ENCODE data around the gene ADAM30. TPM values are rescaled to one million over a fixed set of nuclear protein-coding genes. Genes with fewer than 3 reads are reported as not detected.

The ADAM30 gene
- total RNA-seq (not detected), polyA plus RNA-seq (ENCODE audit: insufficient read length in 6 of 6) (not detected)
- long read RNA-seq, donor 1, result 0 reads
- long read RNA-seq, donor 2, result 0 reads
- long read RNA-seq, donor 3, result 0 reads
- long read RNA-seq, donor 4, result 0 reads
- long read RNA-seq, donor 5, result 0 reads
- long read RNA-seq, donor 6, result 0 reads
- long read RNA-seq, donor 7, result 0 reads
- long read RNA-seq, donor 8, result 0 reads
- long read RNA-seq, donor 9, result 0 reads
- long read RNA-seq, donor 10, result 0 reads
- long read RNA-seq, donor 11, result 0 reads
- long read RNA-seq, donor 12, result 0 reads

DNA sequence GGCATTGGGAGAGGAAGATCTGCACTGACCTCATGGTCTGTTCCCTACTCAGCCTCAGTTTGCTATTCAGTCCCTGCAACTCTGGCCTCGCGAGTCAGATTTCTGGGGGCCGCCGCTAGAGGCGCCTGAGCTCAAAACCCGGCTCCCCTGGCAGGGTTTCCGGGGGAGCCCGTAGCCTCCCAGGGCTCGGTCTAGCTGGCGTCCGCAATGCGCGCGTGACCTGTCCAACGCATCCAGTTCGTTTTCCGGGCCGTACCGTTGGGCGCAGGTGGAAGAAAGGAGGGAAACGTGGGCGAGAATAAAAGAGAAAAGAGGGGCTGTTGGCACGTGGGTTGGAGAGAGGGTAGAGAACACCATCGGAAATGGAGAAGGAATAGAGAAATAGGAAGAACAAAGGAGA is at the start of gene ADAM30:
TSS of gene ADAM30 (minus strand) at position 213 of the 400 bp plus-strand sequence. CDS start at position 34, 179 bp downstream.
- H3K9me3 ChIP-seq, result no peaks in the 10 kb centered on the region
- H3K36me3 ChIP-seq, result no peaks in the 10 kb centered on the region
- intact Hi-C loops (cut with DNase I), result no loop called here
- H3K27ac ChIP-seq, result no peak within 1 kb of the TSS
- TF ChIP-seq, protein P1, sequence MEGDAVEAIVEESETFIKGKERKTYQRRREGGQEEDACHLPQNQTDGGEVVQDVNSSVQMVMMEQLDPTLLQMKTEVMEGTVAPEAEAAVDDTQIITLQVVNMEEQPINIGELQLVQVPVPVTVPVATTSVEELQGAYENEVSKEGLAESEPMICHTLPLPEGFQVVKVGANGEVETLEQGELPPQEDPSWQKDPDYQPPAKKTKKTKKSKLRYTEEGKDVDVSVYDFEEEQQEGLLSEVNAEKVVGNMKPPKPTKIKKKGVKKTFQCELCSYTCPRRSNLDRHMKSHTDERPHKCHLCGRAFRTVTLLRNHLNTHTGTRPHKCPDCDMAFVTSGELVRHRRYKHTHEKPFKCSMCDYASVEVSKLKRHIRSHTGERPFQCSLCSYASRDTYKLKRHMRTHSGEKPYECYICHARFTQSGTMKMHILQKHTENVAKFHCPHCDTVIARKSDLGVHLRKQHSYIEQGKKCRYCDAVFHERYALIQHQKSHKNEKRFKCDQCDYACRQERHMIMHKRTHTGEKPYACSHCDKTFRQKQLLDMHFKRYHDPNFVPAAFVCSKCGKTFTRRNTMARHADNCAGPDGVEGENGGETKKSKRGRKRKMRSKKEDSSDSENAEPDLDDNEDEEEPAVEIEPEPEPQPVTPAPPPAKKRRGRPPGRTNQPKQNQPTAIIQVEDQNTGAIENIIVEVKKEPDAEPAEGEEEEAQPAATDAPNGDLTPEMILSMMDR (IDR thresholded peaks at IDR 0.05), result no peak
- no peak for ATAC-seq
- H3K4me1 ChIP-seq, result no peaks in the 10 kb centered on the region
- H3K27me3 ChIP-seq, result peaks cover 0 to 13% of the 10 kb centered on the region in 2 donors
- no peak within 1 kb of the TSS for H3K4me3 ChIP-seq
- no peak for DNase-seq

DNA sequence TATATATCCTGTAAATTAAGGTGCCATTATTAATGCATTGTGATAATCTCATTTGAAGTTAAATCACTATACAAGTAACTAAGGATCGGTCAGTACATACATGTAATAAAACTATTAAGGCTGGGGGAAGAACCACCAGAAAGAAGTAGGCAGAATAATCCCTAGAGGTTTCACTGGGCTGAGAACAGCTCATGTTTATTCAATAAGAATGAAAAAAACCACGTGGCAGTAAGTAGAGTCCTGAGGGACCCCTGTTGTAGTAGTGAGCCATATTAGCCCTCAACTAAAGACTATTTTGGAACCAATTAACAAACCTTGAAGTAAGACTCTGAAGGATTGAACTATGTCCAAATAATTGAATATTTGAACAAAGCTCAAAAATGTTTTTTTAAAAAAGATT is 46.9 kb upstream of the ADAM30 start:
- H3K27ac ChIP-seq, result no peak overlapping the region
- intact Hi-C loops (cut with DNase I), result no loop called here
- no peak overlapping the region for H3K4me3 ChIP-seq
- H3K9me3 ChIP-seq, result no peaks in the 10 kb centered on the region
- TF ChIP-seq, protein P1 (IDR thresholded peaks at IDR 0.05), result no peak
- DNase-seq (no peak), ATAC-seq (no peak)
- H3K27me3 ChIP-seq, result no peaks in the 10 kb centered on the region
- H3K4me1 ChIP-seq, result no peaks in the 10 kb centered on the region
- H3K36me3 ChIP-seq, result peaks cover 0 to 49% of the 10 kb centered on the region in 2 donors

DNA sequence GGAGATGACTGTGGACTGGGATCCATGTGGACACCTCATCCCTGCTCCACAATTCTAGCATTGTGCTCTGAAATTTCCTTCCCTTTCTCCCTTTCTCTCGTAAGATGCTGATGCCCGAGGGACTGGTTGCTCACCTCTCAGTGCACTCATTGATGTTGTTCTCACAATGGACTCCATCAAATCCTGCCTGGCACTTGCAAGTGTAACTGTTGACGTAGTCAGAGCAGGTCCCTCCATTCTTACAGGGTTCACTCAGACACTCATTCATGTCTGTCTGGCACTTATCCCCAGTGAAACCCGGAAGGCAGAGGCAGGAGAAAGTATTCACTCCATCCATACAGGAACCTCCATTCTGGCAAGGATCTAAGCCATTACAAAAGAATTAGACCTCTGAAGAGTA is 45.1 kb upstream of the ADAM30 start:
- Histone ChIP-seq H3K4me1 (no peaks in the 10 kb centered on the region), H3K36me3 (peaks cover 0 to 57% of the 10 kb centered on the region in 2 donors), H3K4me3 (no peak overlapping the region), H3K27ac (no peak overlapping the region), H3K27me3 (no peaks in the 10 kb centered on the region), H3K9me3 (no peaks in the 10 kb centered on the region)
- ATAC-seq (no peak), DNase-seq (no peak)
- intact Hi-C loops (cut with DNase I), result no loop called here
- TF ChIP-seq, protein P1 (IDR thresholded peaks at IDR 0.05), result no peak

DNA sequence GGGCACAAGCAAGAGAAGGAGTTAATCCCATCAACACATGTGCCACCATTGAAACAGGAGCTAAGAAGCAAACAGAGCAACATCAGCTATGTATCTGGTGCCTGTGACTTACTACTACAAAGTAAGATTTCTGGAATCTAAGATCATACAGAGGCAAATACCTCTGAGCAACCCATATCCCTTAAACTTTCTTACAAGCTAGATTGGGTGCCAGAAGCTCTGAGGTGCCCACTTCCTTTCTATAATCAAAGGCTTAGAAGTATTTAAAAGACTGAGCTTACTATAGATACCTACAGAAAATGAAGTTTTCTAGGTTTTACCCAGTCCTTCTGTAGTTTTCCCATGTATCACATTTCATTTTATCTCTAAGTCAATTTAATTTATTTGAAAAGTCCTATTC is 44.4 kb upstream of the ADAM30 start:
- Histone ChIP-seq H3K27ac (no peak overlapping the region), H3K36me3 (peaks cover 0 to 64% of the 10 kb centered on the region in 2 donors), H3K27me3 (no peaks in the 10 kb centered on the region), H3K9me3 (no peaks in the 10 kb centered on the region), H3K4me3 (no peak overlapping the region), H3K4me1 (no peaks in the 10 kb centered on the region)
- intact Hi-C loops (cut with DNase I), result no loop called here
- ATAC-seq (no peak), DNase-seq (no peak)
- TF ChIP-seq, protein P1 (IDR thresholded peaks at IDR 0.05), result no peak

DNA sequence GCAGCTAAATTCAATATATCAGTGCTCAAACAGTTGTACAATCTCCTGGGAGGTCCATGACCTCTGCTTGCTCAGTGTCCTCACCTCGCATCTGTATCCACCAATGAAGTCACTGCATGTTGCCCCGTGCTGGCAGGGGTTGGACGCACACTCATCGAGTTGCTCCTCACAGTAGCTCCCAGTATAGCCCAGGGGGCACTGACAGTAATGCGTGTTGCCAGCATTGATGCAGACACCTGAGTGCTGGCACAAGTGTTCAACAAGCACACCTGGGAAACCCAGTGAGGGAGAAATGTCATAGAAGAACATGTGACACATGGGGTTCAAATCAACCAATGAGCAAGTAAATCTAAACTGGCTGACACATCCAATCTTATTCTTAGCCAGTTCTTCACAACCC is 40.9 kb upstream of the ADAM30 start:
- TF ChIP-seq, protein P1 (IDR thresholded peaks at IDR 0.05), result no peak
- H3K4me3 ChIP-seq, result no peak overlapping the region

More for the DNA sequence above, 40.9 kb upstream of the ADAM30 start:
- Histone ChIP-seq H3K27me3 (no peaks in the 10 kb centered on the region), H3K27ac (no peak overlapping the region), H3K36me3 (peaks cover 0 to 99% of the 10 kb centered on the region in 2 donors), H3K4me1 (no peaks in the 10 kb centered on the region), H3K9me3 (peaks cover 0 to 11% of the 10 kb centered on the region in 2 donors)
- no peak for ATAC-seq
- no peak for DNase-seq
- intact Hi-C loops (cut with DNase I), result no loop called here
